ENCODE data around the gene FOXO3. TPM values are rescaled to one million over a fixed set of nuclear protein-coding genes. Genes with fewer than 3 reads are reported as not detected.

FOXO3 gene
- total RNA-seq, 1 donor from 2014 or later: 45.2 TPM

GRCh38 chr6:108578166-108578565 lies 17.4 kb downstream of the FOXO3 start:
- no peak for DNase-seq (ENCODE audit: low spot score, unreplicated experiment)
- Mint-ChIP-seq H3K4me1 (ENCODE audit: low read depth) (peaks cover 8% of the 10 kb centered on the region), H3K4me3 (ENCODE audit: low read depth) (no peak overlapping the region), H3K9me3 (ENCODE audit: low read depth) (no peaks in the 10 kb centered on the region), H3K36me3 (ENCODE audit: insufficient read depth) (peaks cover 14% of the 10 kb centered on the region), H3K27me3 (no peaks in the 10 kb centered on the region), H3K27ac (no peak overlapping the region)
- TF ChIP-seq CTCF (IDR thresholded peaks at IDR 0.05; ENCODE audit: unreplicated experiment): no peak

- Mint-ChIP-seq H3K4me3 (ENCODE audit: low read depth) (no peak overlapping the region), H3K27me3 (no peaks in the 10 kb centered on the region), H3K27ac (no peak overlapping the region), H3K36me3 (ENCODE audit: insufficient read depth) (peaks cover 14% of the 10 kb centered on the region), H3K9me3 (ENCODE audit: low read depth) (no peaks in the 10 kb centered on the region), H3K4me1 (ENCODE audit: low read depth) (peaks cover 8% of the 10 kb centered on the region)
- no peak for TF ChIP-seq CTCF (IDR thresholded peaks at IDR 0.05; ENCODE audit: unreplicated experiment)
- no peak for DNase-seq (ENCODE audit: low spot score, unreplicated experiment)
Observed at GRCh38 chr6:108578595-108579327, 18.0 kb downstream of the FOXO3 start.

- peaks cover 14% of the 10 kb centered on the region for H3K36me3 Mint-ChIP-seq (ENCODE audit: insufficient read depth)
- no peak for TF ChIP-seq CTCF (IDR thresholded peaks at IDR 0.05; ENCODE audit: unreplicated experiment)
- no peak for DNase-seq (ENCODE audit: low spot score, unreplicated experiment)
- no peaks in the 10 kb centered on the region for H3K27me3 Mint-ChIP-seq
- peaks cover 8% of the 10 kb centered on the region for H3K4me1 Mint-ChIP-seq (ENCODE audit: low read depth)
- H3K4me3 Mint-ChIP-seq (ENCODE audit: low read depth): no peak overlapping the region
- no peak overlapping the region for H3K27ac Mint-ChIP-seq
- no peaks in the 10 kb centered on the region for H3K9me3 Mint-ChIP-seq (ENCODE audit: low read depth)
Observed at GRCh38 chr6:108579328-108579721, 18.6 kb downstream of the FOXO3 start.

- no peak for DNase-seq (ENCODE audit: low spot score, unreplicated experiment)
- H3K4me3 Mint-ChIP-seq (ENCODE audit: low read depth): no peak overlapping the region
- H3K27me3 Mint-ChIP-seq: no peaks in the 10 kb centered on the region
- peaks cover 13% of the 10 kb centered on the region for H3K36me3 Mint-ChIP-seq (ENCODE audit: insufficient read depth)
- H3K27ac Mint-ChIP-seq: no peak overlapping the region
- H3K4me1 Mint-ChIP-seq (ENCODE audit: low read depth): peaks cover 6% of the 10 kb centered on the region
- H3K9me3 Mint-ChIP-seq (ENCODE audit: low read depth): no peaks in the 10 kb centered on the region
- no peak for TF ChIP-seq CTCF (IDR thresholded peaks at IDR 0.05; ENCODE audit: unreplicated experiment)
Observed at GRCh38 chr6:108580646-108581045, 19.9 kb downstream of the FOXO3 start.

- no peak for TF ChIP-seq CTCF (IDR thresholded peaks at IDR 0.05; ENCODE audit: unreplicated experiment)
- H3K4me1 Mint-ChIP-seq (ENCODE audit: low read depth): peaks cover 5% of the 10 kb centered on the region
- no peaks in the 10 kb centered on the region for H3K27me3 Mint-ChIP-seq
- H3K36me3 Mint-ChIP-seq (ENCODE audit: insufficient read depth): peaks cover 13% of the 10 kb centered on the region
- no peak overlapping the region for H3K27ac Mint-ChIP-seq
- no peaks in the 10 kb centered on the region for H3K9me3 Mint-ChIP-seq (ENCODE audit: low read depth)
- DNase-seq (ENCODE audit: low spot score, unreplicated experiment): no peak
- no peak overlapping the region for H3K4me3 Mint-ChIP-seq (ENCODE audit: low read depth)
Observed at GRCh38 chr6:108581237-108581931, 20.7 kb downstream of the FOXO3 start.

Measured in progenitor cell of endocrine pancreas (in vitro differentiated cells).